Thyroid gland (tissue), 4 donors: ENCODE data around the gene SH2D4B. TPM values are rescaled to one million over a fixed set of nuclear protein-coding genes. Genes with fewer than 3 reads are reported as not detected.

Experiments used
- DNase-seq, 2 donors: peaks; one replicate each; pipeline ENCODE4 v3.0.0-alpha.2; 2019
- H3K27ac ChIP-seq, 3 donors: fragments of 200-600 bp; sonication (generic); 1 replicate in 2 of 3; 2 replicates in 1 of 3; pipeline ENCODE4 v1.5.1; 2016 to 2019; ENCODE audit warnings: mild to moderate bottlenecking in 1 of 3, moderate library complexity in 1 of 3
- H3K27me3 ChIP-seq: fragments of 200-600 bp; sonication (generic); one replicate; pipeline ENCODE4 v1.5.1; 2019
- H3K36me3 ChIP-seq, 2 donors: fragments of 200-600 bp; sonication (generic); one replicate each; pipeline ENCODE4 v1.5.1; 2016 to 2019
- H3K4me1 ChIP-seq, 2 donors: fragments of 200-600 bp; sonication (generic); one replicate each; pipeline ENCODE4 v1.5.1; 2017 to 2019
- H3K4me3 ChIP-seq, 3 donors: fragments of 200-600 bp; sonication (generic); replicated peaks in 1 of 3; 1 replicate in 2 of 3; 2 replicates in 1 of 3; pipeline ENCODE4 v1.5.1; 2016; ENCODE audit warnings: mild to moderate bottlenecking in 1 of 3
- H3K9me3 ChIP-seq: fragments of 200-600 bp; sonication (generic); one replicate; pipeline ENCODE4 v1.5.1; 2017
- CTCF ChIP-seq, 6 experiments: fragments of 200-600 bp in 3 of 6; fragments of 450-650 bp in 3 of 6; sonication (generic) in 3 of 6; IDR thresholded peaks; one replicate each; pipeline ENCODE4 v1.5.1; 2016 to 2019; ENCODE audit warnings: antibody characterized with exemption in 6 of 6, mild to moderate bottlenecking in 2 of 6, inconsistent platforms in 1 of 6, moderate library complexity in 1 of 6
- POLR2A ChIP-seq, 2 donors: fragments of 450-650 bp; IDR thresholded peaks; one replicate each; pipeline ENCODE4 v1.6.1; 2017; ENCODE audit warnings: antibody characterized with exemption in 2 of 2, mild to moderate bottlenecking in 2 of 2, moderate library complexity in 1 of 2
- whole genome bisulfite sequencing, 2 donors: methylation state at CpG; one replicate each; pipeline ENCODE4 v1.1.5; 2017; 5-methylcytosine and 5-hydroxymethylcytosine counted together
- intact Hi-C: fragments of 100-400 bp; cut with DNase I; formaldehyde crosslinking; loops from one replicate; pipeline ENCODE4 v1.15.1; 2023
- total RNA-seq, 4 donors: library from RNA; depleted of rRNA; stranded (reverse); fragments of >200 nt; gene quantifications; one replicate each; pipeline ENCODE4 v1.2.3, GENCODE V29; 2016

SH2D4B gene
- total RNA-seq, 4 donors from 2014 or later = 1.1 to 1.6 TPM; not detected in 2

GRCh38 chr10:80599424-80599847, 61.7 kb downstream of the SH2D4B start:
- TF ChIP-seq CTCF (IDR thresholded peaks at IDR 0.05) (peak; percentile 62 to 93 (median 79)), POLR2A (IDR thresholded peaks at IDR 0.05) (no peak)
- Histone ChIP-seq H3K27me3 (no peaks in the 10 kb centered on the region), H3K4me3 (no peak overlapping the region), H3K4me1 (peaks cover 10 to 15% of the 10 kb centered on the region in 2 donors), H3K9me3 (no peaks in the 10 kb centered on the region), H3K27ac (no peak overlapping the region), H3K36me3 (no peaks in the 10 kb centered on the region)
- DNase-seq = peak; percentile 71 to 83
- 45 to 66% methylated on average over 5 to 8 of the region's 8 CpGs for WGBS, 2 donors
- intact Hi-C loops = loop anchor here (10.0 kb wide), 1 partner anchor 155 kb away; no protein-coding TSS in a partner anchor

- H3K27ac ChIP-seq = peak overlapping the region in 1 of 3 donors; percentile 75
- no peak overlapping the region for H3K4me3 ChIP-seq
- H3K4me1 ChIP-seq = peaks cover 10 to 15% of the 10 kb centered on the region in 2 donors
- no peaks in the 10 kb centered on the region for H3K9me3 ChIP-seq
- intact Hi-C loops = no loop called here
- 75 to 87% methylated on average over 3 of the region's 3 CpGs for WGBS, 2 donors
- H3K27me3 ChIP-seq = no peaks in the 10 kb centered on the region
- H3K36me3 ChIP-seq = no peaks in the 10 kb centered on the region
- TF ChIP-seq POLR2A (IDR thresholded peaks at IDR 0.05) (no peak), CTCF (IDR thresholded peaks at IDR 0.05) (no peak)
- DNase-seq = peak in 1 of 2 donors; percentile 38
These were observed 62.6 kb downstream of the SH2D4B start for GRCh38 chr10:80600256-80600655.

- no peak overlapping the region for H3K4me3 ChIP-seq
- H3K27ac ChIP-seq = peak overlapping the region in 1 of 3 donors; percentile 75
- no peak for TF ChIP-seq CTCF (IDR thresholded peaks at IDR 0.05)
- no peak for TF ChIP-seq POLR2A (IDR thresholded peaks at IDR 0.05)
- DNase-seq = no peak
- intact Hi-C loops = no loop called here
- H3K27me3 ChIP-seq = no peaks in the 10 kb centered on the region
- peaks cover 15 to 17% of the 10 kb centered on the region in 2 donors for H3K4me1 ChIP-seq
- no peaks in the 10 kb centered on the region for H3K36me3 ChIP-seq
- H3K9me3 ChIP-seq = no peaks in the 10 kb centered on the region
- WGBS, 2 donors = 92 to 98% methylated on average over 4 of the region's 4 CpGs
These were observed 65.2 kb downstream of the SH2D4B start for GRCh38 chr10:80602881-80603280.

GRCh38 chr10:80603516-80603915, 65.8 kb downstream of the SH2D4B start:
- H3K4me3 ChIP-seq = no peak overlapping the region
- no peaks in the 10 kb centered on the region for H3K36me3 ChIP-seq
- H3K27ac ChIP-seq = no peak overlapping the region
- peaks cover 19 to 23% of the 10 kb centered on the region in 2 donors for H3K4me1 ChIP-seq
- H3K9me3 ChIP-seq = no peaks in the 10 kb centered on the region
- WGBS, 2 donors = 96 to 98% methylated on average over 18 to 23 of the region's 27 CpGs
- intact Hi-C loops = no loop called here
- no peak for DNase-seq
- no peaks in the 10 kb centered on the region for H3K27me3 ChIP-seq
- TF ChIP-seq POLR2A (IDR thresholded peaks at IDR 0.05) (no peak), CTCF (IDR thresholded peaks at IDR 0.05) (no peak)

GRCh38 chr10:80608706-80609105, 71.0 kb downstream of the SH2D4B start:
- Histone ChIP-seq H3K27ac (peak overlapping the region; percentile 50 to 88 (median 88)), H3K27me3 (no peaks in the 10 kb centered on the region), H3K9me3 (no peaks in the 10 kb centered on the region), H3K36me3 (no peaks in the 10 kb centered on the region), H3K4me1 (peaks cover 46 to 50% of the 10 kb centered on the region in 2 donors), H3K4me3 (no peak overlapping the region)
- no peak for TF ChIP-seq CTCF (IDR thresholded peaks at IDR 0.05)
- TF ChIP-seq POLR2A (IDR thresholded peaks at IDR 0.05) = no peak
- 79 to 81% methylated on average over 11 of the region's 11 CpGs for WGBS, 2 donors
- intact Hi-C loops = no loop called here
- DNase-seq = no peak
